CD1c-positive myeloid dendritic cell (primary cell): Measurements from ENCODE around the gene STAB2.
"Not testable (repeated sequence)": the region's sequence is repeated elsewhere in the genome, so short reads cannot be mapped to it uniquely, and the experiment has no call there.

Experiments used
- DNase-seq: peaks from one replicate; pipeline ENCODE4 v3.0.0-alpha.2; 2016; ENCODE audit errors: extremely low spot score

Gene STAB2

DNA sequence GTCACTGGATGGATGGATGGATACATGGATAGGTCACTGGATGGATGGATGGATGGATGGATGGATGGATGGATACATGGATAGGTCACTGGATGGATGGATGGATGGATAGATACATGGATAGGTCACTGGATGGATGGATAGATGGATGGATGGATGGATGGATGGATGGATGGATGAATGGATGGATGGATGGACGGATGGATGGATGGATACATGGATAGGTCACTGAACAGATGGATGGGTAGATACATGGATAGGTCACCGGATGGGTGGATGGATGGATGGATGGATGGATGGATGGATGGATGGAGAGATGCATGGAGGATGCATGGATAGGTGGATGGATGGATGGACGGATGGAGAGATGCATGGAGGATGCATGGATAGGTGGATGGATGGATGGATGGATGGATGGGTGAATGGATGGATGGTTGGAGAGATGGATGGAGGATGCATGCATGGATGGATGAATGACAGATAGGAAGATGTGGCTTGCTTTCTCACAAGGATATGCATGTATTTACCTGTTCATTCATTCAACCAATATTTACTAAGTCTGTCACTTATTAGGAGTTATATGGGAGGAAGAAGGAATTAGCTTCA is 66.6 kb downstream of the STAB2 start:
- DNase-seq, result not testable (repeated sequence)

DNA sequence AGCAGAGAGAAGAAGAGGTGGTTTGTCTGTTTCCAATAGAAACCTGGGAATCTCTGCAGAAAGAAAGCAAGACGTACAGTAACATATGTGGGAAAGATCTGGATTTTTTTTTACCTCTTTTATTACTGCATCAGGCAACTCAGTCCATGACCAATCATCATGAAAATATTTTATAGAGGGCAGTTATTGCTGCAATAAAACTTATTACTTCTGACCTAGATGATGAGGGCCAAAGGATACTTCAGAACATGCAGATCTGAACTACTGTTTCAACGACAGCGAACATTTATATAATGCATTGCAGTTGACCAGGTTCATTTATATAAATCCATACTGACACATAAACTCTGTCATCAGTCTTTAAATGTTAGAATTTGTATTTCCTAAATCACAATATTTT is 67.7 kb downstream of the STAB2 start:
- no peak for DNase-seq

DNA sequence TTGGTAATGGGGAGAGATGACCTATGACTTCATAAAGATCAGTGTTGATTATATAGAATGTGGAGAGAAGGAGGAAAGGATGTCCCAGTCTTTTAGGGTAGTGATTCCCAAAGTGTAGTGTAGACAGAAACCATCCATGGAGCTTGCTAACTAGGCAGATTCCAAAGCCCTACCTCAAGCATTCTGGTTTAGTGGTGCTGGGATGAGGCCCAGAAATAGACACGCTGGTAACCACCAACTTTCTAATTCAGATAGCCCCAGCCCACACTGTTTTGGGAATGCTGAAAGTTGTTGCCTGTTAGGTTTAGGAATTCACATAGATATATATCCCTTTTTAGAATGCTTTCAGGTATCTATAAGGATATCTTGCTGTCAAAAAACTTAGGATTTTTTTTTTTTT is 69.2 kb downstream of the STAB2 start:
- DNase-seq, result no peak

DNA sequence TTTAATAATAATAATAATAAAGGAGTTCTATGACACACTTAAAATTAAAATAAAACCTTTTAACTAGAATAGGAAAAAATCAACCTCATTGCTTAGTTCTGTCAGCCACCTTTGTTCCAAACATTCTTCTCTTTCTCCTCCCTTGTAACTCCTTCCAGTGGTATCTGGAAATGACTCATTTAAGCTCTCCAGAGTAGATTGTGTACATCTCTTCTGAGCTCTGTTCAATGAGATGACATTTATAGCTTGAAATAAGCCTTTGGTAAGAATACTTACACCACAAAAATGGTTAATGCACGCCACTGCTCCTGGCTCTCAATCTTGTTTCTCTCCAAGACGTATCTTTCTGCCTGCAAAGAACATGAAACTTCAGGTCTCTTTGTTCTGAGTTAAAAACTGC is 70.3 kb downstream of the STAB2 start:
- DNase-seq, result no peak

DNA sequence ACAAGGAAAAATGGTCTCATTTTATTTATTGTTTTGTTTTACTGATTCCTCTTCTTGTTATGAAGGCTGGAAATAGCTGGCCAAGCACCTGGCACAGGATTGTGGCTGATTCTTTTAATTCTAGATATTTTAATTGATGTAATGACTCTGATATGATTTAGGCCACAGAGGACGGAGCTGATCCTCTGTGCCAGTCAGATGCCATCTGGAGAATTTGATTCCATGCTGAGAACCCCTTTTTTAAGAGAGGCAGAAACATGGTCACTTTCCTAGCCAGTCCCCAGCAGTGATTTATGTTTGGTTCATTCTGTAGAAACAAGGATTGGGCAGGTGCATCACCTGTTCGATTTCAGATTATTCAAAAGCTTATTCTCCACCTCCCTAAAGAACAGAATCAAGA is 77.6 kb downstream of the STAB2 start:
- no peak for DNase-seq

DNA sequence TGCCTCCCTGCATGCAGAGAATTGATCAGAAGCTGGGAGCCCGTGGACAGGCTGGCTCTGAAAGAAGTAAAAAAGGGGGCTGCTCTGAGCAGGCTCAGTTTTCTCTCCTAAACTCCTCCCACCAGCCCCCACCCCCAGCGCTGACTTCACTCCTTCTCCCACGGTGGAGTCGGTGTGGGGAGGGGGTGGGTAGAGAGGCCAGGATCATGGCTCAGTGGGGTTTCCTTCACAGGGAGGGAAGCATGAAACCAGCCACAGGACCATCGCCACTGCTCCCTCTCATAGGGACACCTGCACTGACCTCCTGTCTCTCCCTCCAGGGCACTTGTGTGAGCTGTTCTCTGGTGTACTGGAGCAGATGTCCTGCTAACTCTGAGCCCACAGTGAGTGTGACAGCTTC is 78.9 kb downstream of the STAB2 start:
- no peak for DNase-seq

DNA sequence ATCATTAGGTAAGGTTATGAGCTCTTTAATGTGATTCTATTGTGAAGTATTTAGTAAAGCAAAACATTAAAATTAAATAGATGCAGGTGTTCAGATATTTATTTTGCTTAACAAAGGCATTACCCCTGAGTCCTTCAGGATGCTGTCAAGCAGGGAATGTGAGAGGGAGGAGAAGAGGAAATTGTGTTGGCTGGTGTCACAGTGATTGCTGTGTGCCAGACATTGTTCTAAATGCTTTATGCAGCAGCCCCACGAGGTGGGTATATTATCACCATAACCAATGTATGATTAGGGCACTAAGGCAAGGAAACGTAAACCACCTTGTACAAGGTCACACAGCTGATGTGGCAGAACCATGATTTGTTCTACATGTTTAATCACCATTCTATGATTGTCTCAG is 80.1 kb downstream of the STAB2 start:
- DNase-seq, result no peak

DNA sequence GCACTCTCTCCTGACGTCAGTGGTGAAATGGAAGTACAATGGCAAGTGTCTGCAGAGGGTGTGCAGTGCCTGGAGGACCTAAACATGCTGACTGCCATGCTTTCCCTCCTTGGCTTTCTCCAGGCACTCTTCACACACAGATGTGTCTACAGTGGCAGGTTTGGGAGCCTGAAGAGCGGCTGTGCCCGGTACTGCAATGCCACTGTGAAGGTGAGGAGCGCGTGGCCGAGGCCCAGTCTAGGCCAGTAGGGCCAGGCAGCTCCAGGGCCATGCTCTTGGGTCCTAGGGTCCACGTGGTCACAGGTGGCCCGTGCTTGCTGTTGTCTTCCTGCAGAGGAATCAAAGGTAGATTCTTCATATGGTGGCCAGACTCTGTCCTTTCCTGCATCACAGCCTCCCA is 81.4 kb downstream of the STAB2 start:
- no peak for DNase-seq

DNA sequence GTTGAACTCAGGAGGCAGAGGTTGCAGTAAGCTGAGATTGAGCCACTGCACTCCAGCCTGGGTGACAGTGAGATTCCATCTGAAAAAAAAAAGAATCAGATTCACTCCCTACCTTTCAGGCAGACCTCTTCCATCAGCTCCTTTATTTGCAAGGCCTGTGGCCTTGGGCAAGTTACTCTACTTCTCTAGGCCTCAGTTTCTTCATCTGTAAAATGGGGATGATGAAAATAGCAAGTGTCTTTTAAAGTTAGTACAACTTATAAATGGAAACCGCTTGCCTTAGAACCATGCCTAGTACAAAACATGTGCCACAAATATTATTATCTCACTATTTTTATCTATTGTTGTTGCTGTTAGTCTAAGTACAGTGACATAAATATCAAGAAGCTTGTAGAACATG is 84.3 kb downstream of the STAB2 start:
- DNase-seq, result no peak

DNA sequence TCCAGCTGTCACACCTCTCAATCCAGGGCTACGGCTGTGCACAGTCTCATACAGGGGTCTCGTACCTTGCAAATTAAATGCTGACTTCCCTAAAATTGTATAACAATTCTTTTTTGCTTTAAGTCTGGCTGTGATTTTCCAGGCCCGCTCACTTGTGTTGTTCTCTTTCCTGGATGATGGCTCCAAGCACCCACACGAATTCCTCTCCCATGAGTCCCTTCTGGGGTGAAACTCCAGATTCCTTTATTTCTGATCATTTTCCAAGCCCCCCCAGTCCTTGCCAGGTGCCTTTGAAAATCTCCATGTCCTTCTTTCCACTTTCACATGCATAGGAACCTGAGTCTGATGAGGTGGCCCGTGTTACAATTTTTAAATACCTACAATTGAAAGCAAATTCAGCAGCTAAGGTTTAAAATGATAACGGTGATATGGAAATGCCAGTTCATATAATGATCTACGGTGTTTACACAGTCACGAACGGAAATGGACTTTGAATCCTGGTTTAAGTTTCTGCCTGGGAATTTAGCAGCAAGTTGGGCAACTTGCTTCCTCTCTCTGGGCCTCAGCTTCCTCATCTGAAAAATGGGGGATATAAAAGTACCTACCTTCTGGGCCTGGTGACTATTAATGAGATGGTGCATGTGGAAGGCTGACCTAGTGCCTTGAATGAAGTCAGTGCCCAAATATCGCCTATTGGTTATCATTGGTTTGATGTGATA is 85.5 kb downstream of the STAB2 start:
- DNase-seq, result no peak

DNA sequence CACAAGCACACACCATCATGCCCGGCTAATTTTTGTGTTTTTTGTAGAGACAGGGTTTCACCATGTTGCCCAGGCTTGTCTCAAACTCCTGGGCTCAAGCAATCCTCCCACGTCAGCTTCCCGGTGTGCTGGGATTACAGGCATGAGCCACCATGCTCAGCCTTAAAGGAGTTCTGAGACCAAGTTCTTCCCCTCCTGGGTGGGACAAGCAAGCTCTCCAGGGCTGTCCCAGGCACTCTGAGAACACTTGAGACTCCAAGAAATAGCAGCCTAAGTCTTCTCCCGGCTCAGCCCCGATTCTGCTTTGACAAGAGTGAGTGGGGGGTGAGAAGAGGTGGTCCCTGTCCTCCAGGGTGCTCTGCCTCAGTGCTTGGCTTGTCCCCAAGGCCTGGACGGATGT is 86.4 kb downstream of the STAB2 start:
- DNase-seq, result no peak

DNA sequence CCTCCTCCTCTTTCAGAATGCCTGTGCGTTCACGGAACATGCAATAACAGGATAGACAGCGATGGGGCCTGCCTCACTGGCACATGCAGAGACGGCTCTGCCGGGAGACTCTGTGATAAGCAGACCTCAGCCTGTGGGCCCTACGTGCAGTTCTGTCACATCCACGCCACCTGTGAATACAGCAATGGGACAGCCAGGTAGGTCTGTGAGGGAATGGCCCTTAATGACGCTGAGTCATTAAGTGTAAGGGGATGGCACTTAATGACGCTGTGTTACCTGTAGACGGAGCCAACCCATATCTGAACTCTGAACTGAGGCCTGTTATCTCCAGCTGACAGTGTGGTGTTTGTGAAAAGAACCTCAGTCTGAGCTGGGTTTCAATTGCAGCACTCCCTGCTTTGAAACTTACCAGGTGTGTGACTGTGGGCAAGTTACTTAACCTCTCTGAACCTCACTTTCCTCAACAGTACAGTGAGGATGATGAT is 86.9 kb downstream of the STAB2 start:
- DNase-seq, result no peak

DNA sequence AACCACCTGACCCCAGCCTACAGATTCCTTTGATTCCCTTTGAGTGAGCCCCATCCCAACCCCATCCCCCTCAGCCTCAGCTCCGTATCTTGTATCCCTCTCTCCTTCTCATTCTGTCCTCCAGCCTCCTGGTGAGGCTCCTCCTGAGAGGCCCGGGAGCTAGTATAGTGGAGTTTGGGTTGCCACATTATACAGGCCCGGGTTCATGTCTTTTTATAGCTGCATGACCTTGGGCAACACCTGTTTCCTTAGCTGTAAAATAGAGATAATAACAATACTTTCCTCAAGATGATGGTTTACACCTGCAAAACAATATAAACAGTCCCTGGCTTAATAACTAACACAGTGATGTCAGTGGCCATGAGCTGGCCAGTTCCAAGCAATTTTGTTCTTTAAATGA is 89.8 kb downstream of the STAB2 start:
- no peak for DNase-seq

DNA sequence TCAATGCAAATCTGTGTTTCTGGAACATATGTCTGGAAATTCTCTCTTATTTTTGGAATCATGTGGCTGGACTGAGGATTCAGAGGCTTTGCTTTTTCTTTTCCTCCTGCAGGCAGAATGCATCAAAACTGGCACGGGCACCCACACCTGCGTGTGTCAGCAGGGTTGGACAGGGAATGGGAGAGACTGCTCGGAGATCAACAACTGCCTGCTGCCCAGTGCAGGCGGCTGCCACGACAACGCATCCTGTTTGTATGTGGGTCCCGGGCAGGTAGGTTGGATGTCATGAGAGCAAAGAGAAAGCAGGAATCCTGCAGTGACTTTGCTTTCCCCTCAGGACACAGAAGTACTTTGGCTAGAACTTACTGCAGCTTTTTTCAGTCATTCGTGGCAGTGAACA is 90.3 kb downstream of the STAB2 start:
- DNase-seq, result no peak

DNA sequence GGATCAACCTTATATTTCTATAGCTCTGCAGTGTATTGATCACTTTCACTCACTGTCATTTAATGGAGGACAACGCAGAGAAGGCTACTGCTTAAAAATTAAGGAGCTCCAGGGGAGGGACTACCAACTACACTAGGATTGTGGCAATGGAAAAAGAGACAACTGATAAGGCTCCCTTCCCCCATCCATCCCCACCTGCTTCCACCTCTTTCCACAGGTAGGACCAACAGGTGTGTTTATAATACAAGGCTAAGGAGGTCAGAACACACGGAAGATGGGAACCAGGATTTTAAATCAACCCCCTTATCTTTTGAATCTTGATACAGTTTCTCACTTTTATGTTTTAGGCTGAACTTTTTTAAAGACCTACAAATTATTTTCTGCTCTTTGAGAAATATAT is 90.8 kb downstream of the STAB2 start:
- no peak for DNase-seq

DNA sequence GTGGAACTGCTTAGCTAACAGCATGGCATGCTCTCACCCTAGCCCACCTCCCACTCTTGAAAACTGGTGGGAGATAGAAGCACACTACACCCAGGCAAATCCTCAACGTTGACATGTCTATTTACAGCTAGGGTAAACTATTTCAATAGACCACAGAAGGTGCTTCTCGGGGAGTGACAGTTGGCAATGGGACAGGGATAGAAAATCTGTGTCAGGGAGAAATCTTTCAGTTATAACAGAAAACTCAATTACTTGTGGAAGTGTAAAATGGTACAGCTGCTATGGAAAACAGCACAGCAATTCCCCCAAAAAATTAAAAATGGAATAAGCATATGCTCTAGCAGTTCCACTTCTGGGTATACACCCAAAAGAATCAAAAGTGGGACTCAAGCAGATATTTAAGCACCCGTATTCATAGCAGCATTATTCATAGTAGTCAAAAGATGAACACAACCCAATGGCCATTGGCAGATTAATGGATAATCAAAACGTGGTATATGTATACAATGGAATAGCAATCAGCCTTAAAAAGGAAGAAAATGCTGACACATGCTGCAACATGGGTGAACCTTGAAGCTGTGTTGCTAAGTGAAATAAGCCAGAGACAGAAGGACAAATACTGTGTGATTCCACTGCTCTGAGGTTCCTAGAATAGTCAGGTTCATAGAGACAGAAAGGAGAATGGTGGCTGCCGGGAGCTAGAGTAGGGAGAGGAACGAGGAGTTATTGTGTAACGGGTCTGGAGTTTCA is 92.5 kb downstream of the STAB2 start:
- no peak for DNase-seq

DNA sequence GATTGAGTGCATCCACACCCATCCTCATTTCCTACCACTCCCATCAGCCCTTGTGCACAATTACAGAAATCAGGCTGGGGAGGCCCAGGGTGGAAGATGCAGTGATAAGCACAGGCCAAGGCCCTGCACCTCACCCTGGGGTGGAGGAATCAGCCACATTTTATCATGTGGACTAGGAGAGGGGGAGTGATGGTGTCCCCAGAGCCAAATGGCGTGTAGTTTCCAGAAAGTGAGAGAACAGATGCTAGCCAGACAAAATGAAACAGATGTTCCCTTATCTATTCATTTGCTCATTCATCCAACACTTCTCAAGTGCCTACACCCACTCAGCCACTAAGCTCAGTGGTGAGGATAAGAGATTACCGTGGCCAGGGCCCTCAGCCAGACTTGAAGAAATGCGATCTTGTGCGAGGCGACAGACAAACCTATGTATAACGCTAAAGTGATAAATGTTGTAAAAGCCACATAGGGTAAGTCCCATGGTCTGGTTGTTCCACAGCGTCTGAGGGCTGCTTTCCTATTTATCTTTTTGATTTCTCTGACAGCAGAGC is 93.6 kb downstream of the STAB2 start:
- DNase-seq, result no peak

DNA sequence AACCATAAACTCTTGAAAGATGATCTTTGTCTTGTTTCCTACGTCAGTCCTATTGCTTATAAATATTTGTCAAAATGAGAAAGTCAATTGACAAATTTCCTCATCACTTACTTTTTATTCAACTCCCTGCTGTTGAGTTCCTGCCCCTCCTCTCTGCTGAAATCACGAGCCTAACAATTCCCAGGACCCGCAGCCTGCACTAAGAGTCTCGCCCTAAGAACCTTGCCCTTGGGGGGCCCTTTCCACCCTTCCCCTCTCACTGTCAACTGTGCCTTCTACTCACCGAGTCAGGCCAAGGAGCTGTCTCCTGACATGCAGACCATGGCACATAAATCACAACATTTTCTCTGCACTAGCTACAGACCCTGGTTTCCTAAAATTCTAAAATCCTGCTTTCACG is 99.0 kb downstream of the STAB2 start:
- no peak for DNase-seq

DNA sequence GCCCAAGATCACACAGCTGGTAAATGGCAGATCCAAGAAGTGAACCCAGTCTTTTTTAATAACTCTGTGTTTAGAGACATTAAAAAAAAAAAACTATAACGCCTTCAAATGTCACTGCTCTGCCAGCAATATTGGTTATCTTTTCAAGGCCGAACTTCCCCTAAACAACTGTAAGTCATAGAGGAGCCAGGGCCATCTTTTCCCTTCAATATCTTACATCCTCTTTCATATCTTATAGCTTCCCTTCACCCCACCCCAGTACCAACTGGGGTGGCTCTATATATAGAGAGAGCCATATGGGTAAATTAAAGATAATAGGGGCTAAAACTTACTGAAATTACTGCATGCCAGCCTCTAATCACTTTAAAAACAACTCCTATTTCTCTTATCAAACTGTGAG is 100.2 kb downstream of the STAB2 start:
- DNase-seq, result peak; percentile 46

DNA sequence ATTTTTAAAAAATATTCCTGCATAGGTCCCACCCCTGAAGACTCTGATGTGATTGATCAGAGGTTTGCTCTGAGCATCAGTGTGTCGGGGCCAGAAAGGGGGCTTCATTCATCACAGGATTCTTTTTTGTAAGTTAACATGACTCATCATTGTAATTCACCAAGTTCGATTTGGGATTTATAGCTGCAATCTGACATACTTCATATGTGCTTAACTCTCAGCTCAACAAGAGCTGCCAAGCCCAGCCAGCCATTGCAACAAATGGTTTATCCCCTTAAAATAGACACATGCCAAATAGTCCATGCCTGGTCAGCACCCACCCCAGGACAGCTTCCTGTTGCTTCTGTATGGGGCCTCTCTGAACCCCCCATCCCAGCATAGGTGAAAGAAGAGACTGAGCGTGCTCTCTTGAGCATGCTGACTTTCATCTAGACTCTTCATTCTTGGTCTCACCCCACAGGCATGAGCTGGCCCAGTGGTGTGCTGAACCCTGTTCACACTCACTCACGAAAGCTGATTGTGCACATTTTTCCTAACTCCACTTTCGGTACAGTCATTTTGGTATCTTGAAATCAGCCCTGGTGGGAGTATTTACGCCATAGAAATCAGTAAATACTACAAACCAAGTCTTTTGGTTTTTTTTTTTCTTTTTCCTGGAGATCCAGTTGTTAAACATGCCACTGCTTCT is 101.4 kb downstream of the STAB2 start:
- no peak for DNase-seq

DNA sequence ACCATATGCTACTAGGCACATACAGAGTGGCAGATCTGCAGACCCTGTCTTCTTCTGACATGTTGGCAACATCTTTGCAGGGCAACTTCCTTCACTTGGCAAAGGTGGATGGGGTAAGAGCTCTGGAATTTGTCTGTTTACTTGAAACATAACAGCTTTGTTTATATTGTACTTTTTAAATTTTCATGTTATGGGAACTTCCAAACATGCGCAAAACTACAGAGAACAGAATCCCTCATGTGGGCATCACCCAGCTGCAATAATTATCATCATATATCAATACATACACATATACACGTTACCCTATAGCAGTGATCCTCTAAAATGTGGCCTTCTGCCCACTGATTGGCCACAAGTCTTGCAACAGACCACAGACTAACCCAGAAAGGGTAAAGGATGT is 103.4 kb downstream of the STAB2 start:
- DNase-seq, result no peak

DNA sequence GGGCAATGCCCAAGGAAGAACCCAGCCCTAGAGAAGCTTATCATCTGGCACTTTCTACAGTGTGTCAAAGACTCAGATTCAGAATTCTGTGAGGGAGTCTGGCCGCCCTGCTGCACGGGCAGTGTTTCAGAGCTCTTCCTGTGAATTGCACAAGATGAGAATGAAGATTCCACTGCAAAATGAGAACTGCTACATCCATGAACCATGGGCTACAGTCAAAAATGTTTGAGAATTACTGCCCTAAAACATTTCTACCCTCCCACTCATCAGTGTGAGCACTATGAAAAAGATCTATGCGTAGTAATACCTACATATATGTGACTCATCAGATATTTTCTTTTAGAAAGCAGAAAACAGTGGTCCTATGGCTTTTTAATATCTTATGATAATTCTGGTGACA is 104.0 kb downstream of the STAB2 start:
- peak; percentile 29 for DNase-seq
